Gastrocnemius medialis (tissue), 4 donors: ENCODE measurements around the gene NBPF4.

Experiments
- POLR2A ChIP-seq, 2 donors: fragments of 450-650 bp; IDR thresholded peaks; one replicate each; pipeline ENCODE4 v1.6.1; 2017; ENCODE audit warnings: antibody characterized with exemption in 2 of 2, mild to moderate bottlenecking in 2 of 2, moderate library complexity in 2 of 2
- TF ChIP-seq, protein P1 (sequence below), 5 experiments: fragments of 450-650 bp in 3 of 5; fragments of 200-600 bp in 2 of 5; sonication (generic) in 2 of 5; IDR thresholded peaks in 4 of 5; conservative IDR thresholded peaks in 1 of 5; 1 replicate in 4 of 5; 2 replicates in 1 of 5; pipeline ENCODE4 v1.5.1; 2016 to 2019; ENCODE audit warnings: antibody characterized with exemption in 5 of 5, mild to moderate bottlenecking in 3 of 5, moderate library complexity in 3 of 5

DNA sequence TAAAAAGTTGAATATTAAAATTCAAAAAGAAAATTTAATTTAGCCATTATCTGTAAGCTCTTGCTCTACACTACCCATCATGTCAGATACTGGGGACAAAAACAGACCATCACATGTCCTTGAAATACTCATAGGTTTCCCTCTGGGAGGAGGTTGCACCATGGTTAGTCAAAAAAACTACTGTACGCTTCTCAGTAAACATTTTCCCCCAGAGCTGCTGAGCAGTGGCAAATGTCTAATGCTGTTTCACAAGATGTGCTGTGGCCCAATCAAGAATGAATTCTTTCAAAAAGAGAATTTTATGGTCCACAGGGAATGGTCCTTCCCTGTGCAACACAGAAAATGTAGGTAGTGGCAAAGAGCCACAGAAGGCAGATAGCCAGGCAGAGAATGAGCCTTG is 49.8 kb downstream of the NBPF4 start:
- TF ChIP-seq POLR2A (IDR thresholded peaks at IDR 0.05): no peak
- TF ChIP-seq, protein P1, sequence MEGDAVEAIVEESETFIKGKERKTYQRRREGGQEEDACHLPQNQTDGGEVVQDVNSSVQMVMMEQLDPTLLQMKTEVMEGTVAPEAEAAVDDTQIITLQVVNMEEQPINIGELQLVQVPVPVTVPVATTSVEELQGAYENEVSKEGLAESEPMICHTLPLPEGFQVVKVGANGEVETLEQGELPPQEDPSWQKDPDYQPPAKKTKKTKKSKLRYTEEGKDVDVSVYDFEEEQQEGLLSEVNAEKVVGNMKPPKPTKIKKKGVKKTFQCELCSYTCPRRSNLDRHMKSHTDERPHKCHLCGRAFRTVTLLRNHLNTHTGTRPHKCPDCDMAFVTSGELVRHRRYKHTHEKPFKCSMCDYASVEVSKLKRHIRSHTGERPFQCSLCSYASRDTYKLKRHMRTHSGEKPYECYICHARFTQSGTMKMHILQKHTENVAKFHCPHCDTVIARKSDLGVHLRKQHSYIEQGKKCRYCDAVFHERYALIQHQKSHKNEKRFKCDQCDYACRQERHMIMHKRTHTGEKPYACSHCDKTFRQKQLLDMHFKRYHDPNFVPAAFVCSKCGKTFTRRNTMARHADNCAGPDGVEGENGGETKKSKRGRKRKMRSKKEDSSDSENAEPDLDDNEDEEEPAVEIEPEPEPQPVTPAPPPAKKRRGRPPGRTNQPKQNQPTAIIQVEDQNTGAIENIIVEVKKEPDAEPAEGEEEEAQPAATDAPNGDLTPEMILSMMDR (IDR thresholded peaks at IDR 0.05 in 4 of 5, conservative IDR thresholded peaks at IDR 0.05 in 1 of 5): no peak
